ENCODE measurements around the gene RNF145. TPM values are rescaled to one million over a fixed set of nuclear protein-coding genes. Genes with fewer than 3 reads are reported as not detected.
A peak's percentile ranks its signal among the peaks of the same experiment; 100 is the strongest.

Gene RNF145
- total and polyA plus RNA-seq, 2 of the 13 experiments (the other 11 are each of a cell fraction or from before 2014, with no cell fraction given): 24.6 TPM

- TF ChIP-seq SNAPC4 (CRISPR knock-in tag; IDR thresholded peaks at IDR 0.05): no peak
- no peak for TF ChIP-seq MAFG (CRISPR knock-in tag; IDR thresholded peaks at IDR 0.05)
- no peak for TF ChIP-seq ZNF678 (CRISPR knock-in tag; IDR thresholded peaks at IDR 0.05)
- TF ChIP-seq ZNF180 (CRISPR knock-in tag; IDR thresholded peaks at IDR 0.05; ENCODE audit: borderline replicate concordance, low read depth): no peak
- no peak for TF ChIP-seq ZNF792 (CRISPR knock-in tag; IDR thresholded peaks at IDR 0.05)
- TF ChIP-seq HINFP (CRISPR knock-in tag; IDR thresholded peaks at IDR 0.05; ENCODE audit: low read depth): no peak
- TF ChIP-seq SP5 (CRISPR knock-in tag; IDR thresholded peaks at IDR 0.05; ENCODE audit: borderline replicate concordance, low read depth): no peak
- no peak for TF ChIP-seq ZNF558 (CRISPR knock-in tag; IDR thresholded peaks at IDR 0.05; ENCODE audit: borderline replicate concordance)
- peak; percentile 16; the same call in 1 of the 2 replicates for TF ChIP-seq RARA (CRISPR knock-in tag; IDR thresholded peaks at IDR 0.05)
- TF ChIP-seq TEF (CRISPR knock-in tag; IDR thresholded peaks at IDR 0.05): no peak
- no peak for TF ChIP-seq DMTF1 (CRISPR knock-in tag; IDR thresholded peaks at IDR 0.05)
- TF ChIP-seq SKIL (CRISPR knock-in tag; IDR thresholded peaks at IDR 0.05; ENCODE audit: borderline replicate concordance): no peak
- no peak for TF ChIP-seq MZF1 (CRISPR knock-in tag; IDR thresholded peaks at IDR 0.05; ENCODE audit: borderline replicate concordance)
- TF ChIP-seq ARNTL (CRISPR knock-in tag; IDR thresholded peaks at IDR 0.05): no peak
- TF ChIP-seq ZNF652 (CRISPR knock-in tag; IDR thresholded peaks at IDR 0.05; ENCODE audit: borderline replicate concordance, low read depth): no peak
- TF ChIP-seq ZNF841 (CRISPR knock-in tag; IDR thresholded peaks at IDR 0.05; ENCODE audit: borderline replicate concordance): no peak
- TF ChIP-seq ZNF235 (CRISPR knock-in tag; IDR thresholded peaks at IDR 0.05; ENCODE audit: borderline replicate concordance): no peak
- TF ChIP-seq SRY (CRISPR knock-in tag; IDR thresholded peaks at IDR 0.05): no peak
- no peak for TF ChIP-seq ZNF713 (CRISPR knock-in tag; IDR thresholded peaks at IDR 0.05)
- no peak for TF ChIP-seq DNMT1 (CRISPR knock-in tag; IDR thresholded peaks at IDR 0.05)
Measured at GRCh38 chr5:159182691-159183090, 26.7 kb downstream of the RNF145 start (continued).

Data from HepG2 (cell line).